Measurements from ENCODE around the gene CDC37L1.

DNA sequence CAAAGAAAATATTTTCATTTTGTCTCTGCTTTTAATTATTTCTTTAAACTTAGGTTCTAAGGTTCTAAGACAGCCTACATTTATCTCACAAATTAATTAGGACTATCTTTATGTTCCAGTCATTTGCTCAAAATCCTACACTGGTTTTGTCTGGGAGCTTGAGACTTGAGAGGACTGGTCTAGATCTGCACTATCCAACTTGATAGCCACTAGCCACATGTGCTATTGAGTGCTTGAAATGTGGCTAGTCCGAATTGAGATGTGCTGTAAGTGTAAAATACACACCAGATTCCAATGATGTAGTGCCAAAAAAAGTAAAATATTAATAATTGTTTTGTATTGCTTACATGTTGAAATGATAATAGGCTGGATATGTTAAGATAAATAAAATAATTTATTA lies 7.2 kb downstream of the CDC37L1 start:
- TF ChIP-seq, protein P1, sequence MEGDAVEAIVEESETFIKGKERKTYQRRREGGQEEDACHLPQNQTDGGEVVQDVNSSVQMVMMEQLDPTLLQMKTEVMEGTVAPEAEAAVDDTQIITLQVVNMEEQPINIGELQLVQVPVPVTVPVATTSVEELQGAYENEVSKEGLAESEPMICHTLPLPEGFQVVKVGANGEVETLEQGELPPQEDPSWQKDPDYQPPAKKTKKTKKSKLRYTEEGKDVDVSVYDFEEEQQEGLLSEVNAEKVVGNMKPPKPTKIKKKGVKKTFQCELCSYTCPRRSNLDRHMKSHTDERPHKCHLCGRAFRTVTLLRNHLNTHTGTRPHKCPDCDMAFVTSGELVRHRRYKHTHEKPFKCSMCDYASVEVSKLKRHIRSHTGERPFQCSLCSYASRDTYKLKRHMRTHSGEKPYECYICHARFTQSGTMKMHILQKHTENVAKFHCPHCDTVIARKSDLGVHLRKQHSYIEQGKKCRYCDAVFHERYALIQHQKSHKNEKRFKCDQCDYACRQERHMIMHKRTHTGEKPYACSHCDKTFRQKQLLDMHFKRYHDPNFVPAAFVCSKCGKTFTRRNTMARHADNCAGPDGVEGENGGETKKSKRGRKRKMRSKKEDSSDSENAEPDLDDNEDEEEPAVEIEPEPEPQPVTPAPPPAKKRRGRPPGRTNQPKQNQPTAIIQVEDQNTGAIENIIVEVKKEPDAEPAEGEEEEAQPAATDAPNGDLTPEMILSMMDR (IDR thresholded peaks at IDR 0.05) = no peak
- no peak for TF ChIP-seq POLR2A (IDR thresholded peaks at IDR 0.05)

Measured in testis (tissue), 2 donors.